Non-pigmented ciliary epithelial cell (primary cell): ENCODE data around the gene ADCY1.
"Not testable (repeated sequence)": the region's sequence is repeated elsewhere in the genome, so short reads cannot be mapped to it uniquely, and the experiment has no call there.

Experiments
- DNase-seq: peaks from one replicate; pipeline ENCODE4 v3.0.0-alpha.2; 2010; ENCODE audit warnings: low read depth

ADCY1 gene

GRCh38 chr7:45712872-45713668 lies 138.9 kb downstream of the ADCY1 start:
- no peak for DNase-seq

DNA sequence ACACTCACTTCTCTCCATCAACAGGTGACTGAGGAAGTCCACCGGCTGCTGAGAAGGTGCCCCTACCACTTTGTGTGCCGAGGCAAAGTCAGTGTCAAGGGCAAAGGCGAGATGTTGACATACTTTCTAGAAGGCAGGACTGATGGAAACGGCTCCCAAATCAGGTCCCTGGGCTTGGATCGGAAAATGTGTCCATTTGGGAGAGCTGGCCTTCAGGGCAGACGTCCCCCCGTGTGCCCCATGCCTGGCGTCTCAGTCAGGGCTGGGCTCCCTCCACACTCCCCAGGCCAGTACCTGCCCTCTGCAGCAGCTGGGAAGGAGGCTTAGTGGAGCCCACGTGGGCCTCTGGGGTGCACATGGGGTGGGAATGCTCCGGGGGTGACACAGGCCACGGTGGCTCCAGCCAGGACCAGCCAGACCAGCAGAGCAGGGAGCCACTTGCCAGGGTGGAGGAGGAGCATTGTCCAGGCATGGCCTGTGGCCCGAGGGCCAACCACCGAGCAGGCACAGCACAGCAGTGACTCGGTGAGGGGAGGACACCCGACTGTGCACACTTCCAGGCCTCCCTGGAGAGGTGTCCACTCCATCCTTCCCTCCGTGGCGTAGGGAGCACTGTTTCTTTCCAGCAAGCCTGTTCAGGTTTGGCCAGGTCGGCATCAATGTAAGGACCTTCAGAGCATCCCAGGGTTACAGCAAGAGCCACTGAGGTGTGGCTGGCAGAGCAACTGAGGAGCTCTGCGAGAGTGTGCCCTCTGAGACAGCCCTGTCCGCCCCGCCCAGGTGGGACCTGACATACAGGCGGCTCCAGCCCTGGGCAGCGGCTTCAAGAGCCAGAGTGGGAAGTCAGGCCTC lies 139.7 kb downstream of the ADCY1 start:
- DNase-seq, result no peak

- no peak for DNase-seq
Observed at GRCh38 chr7:45714521-45714820, 140.3 kb downstream of the ADCY1 start.

DNA sequence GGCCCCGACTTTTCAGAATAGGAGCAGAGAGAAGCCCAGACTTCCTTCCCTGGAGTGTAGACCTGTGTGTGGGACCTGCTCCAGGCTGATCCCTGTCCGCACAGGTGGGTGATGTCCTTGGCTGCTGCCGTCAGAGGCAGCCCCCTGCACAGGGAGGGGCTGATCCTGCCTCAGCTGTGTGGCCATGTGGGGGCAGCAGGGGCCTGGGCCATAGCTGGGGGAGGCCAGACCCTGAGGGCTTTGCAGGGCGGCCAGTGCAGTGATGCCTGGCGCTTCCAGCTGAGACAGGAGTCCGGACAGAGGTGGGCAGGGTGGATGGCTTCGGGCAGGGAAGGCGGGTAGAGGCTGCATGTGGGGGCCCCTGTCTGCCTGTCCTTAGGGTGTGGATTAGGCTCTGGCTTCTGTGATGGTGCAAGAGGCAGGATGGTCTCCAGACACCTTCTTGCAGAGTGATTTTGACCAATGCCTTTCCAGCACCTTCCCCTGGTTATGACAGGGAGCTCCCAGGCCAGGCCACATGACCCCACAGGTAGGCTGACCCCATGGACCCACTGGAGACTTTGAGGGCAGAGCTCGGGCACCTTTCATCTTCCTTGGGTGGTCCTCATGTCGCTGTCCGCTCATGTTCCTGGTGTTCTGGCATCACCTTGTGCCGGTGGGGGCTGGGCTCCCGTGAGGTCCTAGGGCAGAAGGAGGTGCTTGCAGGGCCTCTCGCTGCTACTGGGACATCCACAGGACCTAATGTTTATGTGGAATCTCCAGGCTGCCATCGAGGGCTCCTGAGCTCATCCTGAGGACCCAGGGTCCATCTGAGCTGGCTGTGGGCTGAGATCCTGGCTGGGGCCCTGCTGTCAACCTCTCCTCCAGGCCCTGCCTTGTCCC lies 141.5 kb downstream of the ADCY1 start:
- no peak for DNase-seq

- no peak for DNase-seq
Observed at GRCh38 chr7:45716380-45717203, 142.4 kb downstream of the ADCY1 start.

- DNase-seq, result no peak
Observed at GRCh38 chr7:45717537-45718235, 143.5 kb downstream of the ADCY1 start.

GRCh38 chr7:45718464-45719330 lies 144.5 kb downstream of the ADCY1 start:
- DNase-seq, result no peak

DNA sequence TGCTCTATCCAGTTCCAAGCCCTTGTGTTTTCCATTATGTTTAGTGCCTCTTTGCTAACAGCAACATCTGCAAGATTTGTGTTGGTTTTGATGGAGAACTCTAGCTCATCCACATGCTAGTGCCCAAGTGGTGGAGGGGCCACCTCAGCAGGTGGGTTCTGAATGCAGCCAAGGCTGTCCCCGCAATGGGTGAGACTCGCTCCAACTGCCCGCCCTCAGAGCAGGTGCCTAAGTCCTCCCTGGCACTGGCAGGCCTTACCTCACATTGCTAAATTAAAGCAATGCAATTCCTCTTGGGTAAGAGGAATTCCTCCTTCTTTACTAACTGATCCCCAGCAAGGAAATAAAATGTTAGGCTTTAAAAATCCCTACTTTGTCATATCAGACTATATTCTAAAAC lies 146.8 kb downstream of the ADCY1 start:
- no peak for DNase-seq

- DNase-seq, result no peak
Observed at GRCh38 chr7:45721686-45722598, 147.8 kb downstream of the ADCY1 start.

- DNase-seq, result not testable (repeated sequence)
Observed at GRCh38 chr7:45725231-45725630, 151.1 kb downstream of the ADCY1 start.

- DNase-seq, result no peak
Observed at GRCh38 chr7:45726883-45727282, 152.7 kb downstream of the ADCY1 start.

- DNase-seq, result not testable (repeated sequence)
Observed at GRCh38 chr7:45731692-45732443, 157.7 kb downstream of the ADCY1 start.

GRCh38 chr7:45738920-45739319 lies 164.8 kb downstream of the ADCY1 start:
- DNase-seq, result not testable (repeated sequence)

DNA sequence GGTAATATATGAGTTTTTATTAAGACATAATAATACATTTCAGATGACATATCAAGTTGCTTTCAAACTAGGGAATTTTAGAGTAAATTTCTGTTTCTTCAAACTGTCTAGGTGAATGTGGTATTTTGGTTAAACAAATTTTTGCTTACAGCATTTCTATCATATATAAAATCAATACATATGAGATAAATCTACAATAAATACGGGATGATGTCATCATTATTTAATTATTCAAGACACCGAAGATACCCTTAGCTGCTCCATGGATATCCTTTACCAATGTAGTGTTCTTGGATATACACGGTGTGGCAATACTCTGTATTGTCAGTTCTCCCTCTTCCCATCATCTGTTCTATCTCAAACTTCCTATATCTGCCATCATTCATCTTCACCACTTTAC lies 166.4 kb downstream of the ADCY1 start:
- DNase-seq, result not testable (repeated sequence)

- not testable (repeated sequence) for DNase-seq
Observed at GRCh38 chr7:45748976-45749375, 174.8 kb downstream of the ADCY1 start.

GRCh38 chr7:45751352-45751751 lies 177.2 kb downstream of the ADCY1 start:
- DNase-seq, result not testable (repeated sequence)

- DNase-seq, result not testable (repeated sequence)
Observed at GRCh38 chr7:45756333-45756732, 182.2 kb downstream of the ADCY1 start.

- not testable (repeated sequence) for DNase-seq
Observed at GRCh38 chr7:45756757-45757156, 182.6 kb downstream of the ADCY1 start.
